ENCODE data around the gene LTBP1.

LTBP1 gene

GRCh38 chr2:33207151-33207740, 260.5 kb downstream of the LTBP1 start:
- DNase-seq = no peak

- DNase-seq = no peak
Observed at GRCh38 chr2:33208400-33208799, 261.6 kb downstream of the LTBP1 start.

- peak; percentile 52 for DNase-seq
Observed at GRCh38 chr2:33209976-33210375, 263.2 kb downstream of the LTBP1 start.

GRCh38 chr2:33210626-33211025, 263.9 kb downstream of the LTBP1 start:
- peak; percentile 94 for DNase-seq

- peak; percentile 85 for DNase-seq
Observed at GRCh38 chr2:33212151-33212550, 265.4 kb downstream of the LTBP1 start.

GRCh38 chr2:33213244-33213643, 266.5 kb downstream of the LTBP1 start:
- peak; percentile 19 for DNase-seq

- no peak for DNase-seq
Observed at GRCh38 chr2:33213648-33214047, 266.9 kb downstream of the LTBP1 start.

- no peak for DNase-seq
Observed at GRCh38 chr2:33214436-33214835, 267.7 kb downstream of the LTBP1 start.

- DNase-seq = no peak
Observed at GRCh38 chr2:33214857-33215256, 268.1 kb downstream of the LTBP1 start.

- peak; percentile 73 for DNase-seq
Observed at GRCh38 chr2:33215299-33215698, 268.5 kb downstream of the LTBP1 start.

GRCh38 chr2:33215983-33216382, 269.2 kb downstream of the LTBP1 start:
- no peak for DNase-seq

GRCh38 chr2:33216508-33217182, 269.9 kb downstream of the LTBP1 start:
- DNase-seq = peak; percentile 33

- DNase-seq = no peak
Observed at GRCh38 chr2:33217406-33217805, 270.7 kb downstream of the LTBP1 start.

- DNase-seq = no peak
Observed at GRCh38 chr2:33219114-33219513, 272.4 kb downstream of the LTBP1 start.

- no peak for DNase-seq
Observed at GRCh38 chr2:33219850-33220275, 273.1 kb downstream of the LTBP1 start.

- DNase-seq = no peak
Observed at GRCh38 chr2:33220533-33220932, 273.8 kb downstream of the LTBP1 start.

- no peak for DNase-seq
Observed at GRCh38 chr2:33221046-33221784, 274.5 kb downstream of the LTBP1 start.

- DNase-seq = no peak
Observed at GRCh38 chr2:33222309-33222708, 275.6 kb downstream of the LTBP1 start.

- DNase-seq = no peak
Observed at GRCh38 chr2:33223856-33224255, 277.1 kb downstream of the LTBP1 start.

- no peak for DNase-seq
Observed at GRCh38 chr2:33225350-33225749, 278.6 kb downstream of the LTBP1 start.

GRCh38 chr2:33226546-33226945, 279.8 kb downstream of the LTBP1 start:
- no peak for DNase-seq

GRCh38 chr2:33229646-33230045, 282.9 kb downstream of the LTBP1 start:
- DNase-seq = no peak

- DNase-seq = no peak
Observed at GRCh38 chr2:33230195-33230594, 283.4 kb downstream of the LTBP1 start.

- no peak for DNase-seq
Observed at GRCh38 chr2:33230842-33231241, 284.1 kb downstream of the LTBP1 start.
